Adrenal gland (tissue), 12 donors: ENCODE data around the gene TSPAN9. TPM values are rescaled to one million over a fixed set of nuclear protein-coding genes. Genes with fewer than 3 reads are reported as not detected.

Source experiments
- DNase-seq, 7 donors: peaks; one replicate each; pipeline ENCODE4 v3.0.0-alpha.2; 2019 to 2020
- H3K27ac ChIP-seq, 5 donors: fragments of 200-600 bp; sonication (generic) in 4 of 5; 1 replicate in 3 of 5; 2 replicates in 2 of 5; pipeline versions ENCODE4 v1.5.1 to v1.8.0; 2016 to 2020; ENCODE audit warnings: mild to moderate bottlenecking in 1 of 5
- H3K27me3 ChIP-seq: fragments of 200-600 bp; 2 replicates; pipeline ENCODE4 v1.8.0; 2021
- H3K36me3 ChIP-seq, 2 donors: fragments of 200-600 bp; replicated peaks in 1 of 2; 1 replicate in 1 of 2; 2 replicates in 1 of 2; pipeline versions ENCODE4 v1.5.1 to v1.8.0; 2018 to 2022
- H3K4me1 ChIP-seq, 2 donors: fragments of 200-600 bp; replicated peaks in 1 of 2; 1 replicate in 1 of 2; 2 replicates in 1 of 2; pipeline versions ENCODE4 v1.5.1 to v1.8.0; 2018 to 2021
- H3K4me3 ChIP-seq, 4 donors: fragments of 200-600 bp; sonication (generic) in 3 of 4; one replicate each; pipeline ENCODE4 v1.5.1; 2016 to 2018
- H3K9me3 ChIP-seq, 3 donors: fragments of 200-600 bp; sonication (generic) in 1 of 3; replicated peaks in 1 of 3; 1 replicate in 2 of 3; 2 replicates in 1 of 3; pipeline versions ENCODE4 v1.5.1 to v1.8.0; 2016 to 2021
- POLR2A ChIP-seq, 2 donors: fragments of 450-650 bp; IDR thresholded peaks; one replicate each; pipeline ENCODE4 v1.6.1; 2017; ENCODE audit warnings: antibody characterized with exemption in 2 of 2, mild to moderate bottlenecking in 2 of 2, moderate library complexity in 1 of 2
- WGBS, 4 donors: extraction: QIAGEN DNeasy Blood & Tissue Kit in 2 of 4; methylation state at CpG; one replicate each; pipeline versions ENCODE4 v1.1.5 to v1.1.7; 2013 to 2017; 5-methylcytosine and 5-hydroxymethylcytosine counted together
- intact Hi-C, 2 donors: fragments of 100-400 bp; cut with DNase I; formaldehyde crosslinking; loops; one replicate each; pipeline versions ENCODE4 v1.14.1 to v1.15.0; 2022 to 2023
- polyA plus RNA-seq, 3 donors: library from polyadenylated mRNA; stranded (reverse); fragments of 200-250 nt in 2 of 3; fragments of 350-450 nt in 1 of 3; fragmentation: Illumina TruSeq in 1 of 3; extraction: RNeasy Lipid Tissue Mini Kit (QIAGEN cat#74804) in 1 of 3; gene quantifications; one replicate each; pipeline ENCODE4 v1.2.3, GENCODE V29; 2013 to 2014
- total RNA-seq, 9 donors: library from RNA; depleted of rRNA in 4 of 9; stranded (reverse); fragments of >200 nt in 4 of 9; fragments of 120-200 nt in 1 of 9; fragmentation: NEBNext Ultra II Directional in 1 of 9; extraction: Animal tissue kit (Norgen Biotek cat#: 25700) in 1 of 9; gene quantifications; one replicate each; pipeline versions ENCODE4 v1.1.0 to v1.2.4, GENCODE V29; 2013 to 2023
- TF ChIP-seq, protein P1 (sequence below), 6 experiments: fragments of 450-650 bp in 4 of 6; fragments of 200-600 bp in 2 of 6; sonication (generic) in 1 of 6; IDR thresholded peaks; 1 replicate in 5 of 6; 2 replicates in 1 of 6; pipeline versions ENCODE4 v1.5.1 to v1.8.0; 2016 to 2021; ENCODE audit warnings: antibody characterized with exemption in 6 of 6, mild to moderate bottlenecking in 2 of 6, moderate library complexity in 1 of 6
- donor health status: healthy with polysubstance abuse.
- donor health status: Bipolar disorder and iron deficiency.
- donor health status: DM: yes; HTN: yes; CAD: no.
- donor health status: DM: no; HTN: no; CAD: no.
- donor health status: DM: no; HTN: no; CAD: no.
- donor health status: DM: yes; HTN: yes; CAD: no.

TSPAN9 gene
- total and polyA plus RNA-seq, 12 donors, result 12.4 to 31.4 (median 22.4) TPM

DNA sequence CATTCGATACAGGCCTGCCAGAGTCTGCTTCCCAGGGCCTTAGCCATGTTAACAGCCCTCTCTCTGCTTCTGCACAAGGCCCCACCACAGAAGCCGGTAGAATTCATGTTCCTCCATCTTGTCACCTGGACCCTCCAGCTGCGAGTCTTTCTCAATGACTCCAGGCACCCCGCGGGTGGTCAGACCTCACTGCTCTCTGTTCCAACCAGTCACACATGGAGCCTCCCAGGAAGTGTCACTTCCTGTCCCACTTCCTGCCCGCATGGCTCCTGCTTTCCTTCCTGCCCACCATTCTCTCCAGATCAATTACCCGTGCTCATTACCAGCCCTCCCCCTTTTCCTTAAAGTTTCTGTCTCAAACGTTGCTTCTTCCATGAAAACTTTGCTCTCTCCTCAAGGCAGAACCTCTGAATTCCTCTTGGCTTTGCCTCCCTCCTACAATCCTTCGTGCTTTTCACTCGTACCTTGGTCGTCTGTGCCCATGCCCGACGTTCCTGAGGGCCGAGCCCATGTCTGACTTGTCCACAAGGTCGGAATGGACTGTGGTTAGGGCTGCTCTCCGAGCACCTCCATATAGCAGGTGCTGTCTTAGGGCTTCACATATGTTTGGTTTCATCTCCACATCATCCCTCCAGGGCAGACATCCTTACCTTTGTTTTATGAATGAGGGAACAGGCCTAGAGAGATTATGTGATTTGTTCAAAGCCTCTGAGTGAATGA is 172.1 kb downstream of the TSPAN9 start:
- 80 to 83% (median 82%) methylated on average over 16 of the region's 16 CpGs for WGBS, 4 donors
- H3K4me1 ChIP-seq, result peaks cover 0 to 4% of the 10 kb centered on the region in 2 donors
- no peaks in the 10 kb centered on the region for H3K36me3 ChIP-seq
- H3K4me3 ChIP-seq, result no peak overlapping the region
- DNase-seq, result no peak
- no peaks in the 10 kb centered on the region for H3K27me3 ChIP-seq
- no peak overlapping the region for H3K27ac ChIP-seq
- TF ChIP-seq POLR2A (IDR thresholded peaks at IDR 0.05), result no peak
- no peaks in the 10 kb centered on the region for H3K9me3 ChIP-seq
- intact Hi-C loops, result no loop called here

DNA sequence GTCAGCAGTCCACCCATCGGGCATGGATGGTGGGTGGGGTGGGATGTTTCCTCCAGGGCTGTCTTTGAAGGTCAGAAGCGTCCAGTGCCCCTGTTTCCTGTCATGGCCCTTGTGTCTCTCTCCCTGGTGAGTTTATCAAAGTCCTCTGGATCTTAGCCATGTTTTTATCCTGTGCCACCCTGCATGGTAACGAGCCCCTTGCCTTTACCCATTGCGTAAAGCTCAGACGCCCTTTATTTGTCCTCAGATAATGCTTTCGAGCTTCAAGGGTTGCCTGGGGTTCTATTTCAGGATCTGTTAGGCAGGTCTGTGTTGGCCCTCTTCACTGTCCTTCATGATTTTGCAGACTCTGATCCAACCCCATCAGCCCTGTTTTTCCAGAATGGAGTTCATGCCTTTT is 172.9 kb downstream of the TSPAN9 start:
- TF ChIP-seq POLR2A (IDR thresholded peaks at IDR 0.05), result no peak
- TF ChIP-seq, protein P1, sequence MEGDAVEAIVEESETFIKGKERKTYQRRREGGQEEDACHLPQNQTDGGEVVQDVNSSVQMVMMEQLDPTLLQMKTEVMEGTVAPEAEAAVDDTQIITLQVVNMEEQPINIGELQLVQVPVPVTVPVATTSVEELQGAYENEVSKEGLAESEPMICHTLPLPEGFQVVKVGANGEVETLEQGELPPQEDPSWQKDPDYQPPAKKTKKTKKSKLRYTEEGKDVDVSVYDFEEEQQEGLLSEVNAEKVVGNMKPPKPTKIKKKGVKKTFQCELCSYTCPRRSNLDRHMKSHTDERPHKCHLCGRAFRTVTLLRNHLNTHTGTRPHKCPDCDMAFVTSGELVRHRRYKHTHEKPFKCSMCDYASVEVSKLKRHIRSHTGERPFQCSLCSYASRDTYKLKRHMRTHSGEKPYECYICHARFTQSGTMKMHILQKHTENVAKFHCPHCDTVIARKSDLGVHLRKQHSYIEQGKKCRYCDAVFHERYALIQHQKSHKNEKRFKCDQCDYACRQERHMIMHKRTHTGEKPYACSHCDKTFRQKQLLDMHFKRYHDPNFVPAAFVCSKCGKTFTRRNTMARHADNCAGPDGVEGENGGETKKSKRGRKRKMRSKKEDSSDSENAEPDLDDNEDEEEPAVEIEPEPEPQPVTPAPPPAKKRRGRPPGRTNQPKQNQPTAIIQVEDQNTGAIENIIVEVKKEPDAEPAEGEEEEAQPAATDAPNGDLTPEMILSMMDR (IDR thresholded peaks at IDR 0.05), result no peak
- no peaks in the 10 kb centered on the region for H3K36me3 ChIP-seq
- H3K27me3 ChIP-seq, result no peaks in the 10 kb centered on the region
- peaks cover 0 to 4% of the 10 kb centered on the region in 2 donors for H3K4me1 ChIP-seq
- WGBS, 4 donors, result 77 to 88% (median 84%) methylated on average over 6 of the region's 6 CpGs
- DNase-seq, result no peak
- intact Hi-C loops, result no loop called here
- H3K4me3 ChIP-seq, result no peak overlapping the region
- H3K27ac ChIP-seq, result no peak overlapping the region
- no peaks in the 10 kb centered on the region for H3K9me3 ChIP-seq

DNA sequence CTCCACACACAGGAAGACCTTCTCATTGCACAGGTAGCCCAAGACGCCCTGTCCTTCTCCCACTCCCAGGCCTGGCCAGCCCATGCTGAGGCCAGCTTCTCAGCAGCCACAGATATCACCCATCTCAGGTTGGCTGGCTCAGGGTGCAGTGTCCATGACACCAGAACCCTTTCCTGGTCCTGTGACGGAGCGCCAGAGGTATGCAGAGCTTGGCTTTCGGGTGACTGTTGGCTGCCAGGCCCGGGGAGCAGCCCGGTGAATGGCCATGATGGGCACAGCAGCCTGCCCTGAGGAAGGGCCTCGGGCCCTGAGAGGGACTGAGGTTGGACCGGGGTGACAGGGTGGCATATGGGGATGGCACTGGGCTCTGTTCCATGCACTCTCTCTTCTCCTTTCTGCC is 173.4 kb downstream of the TSPAN9 start:
- Histone ChIP-seq H3K27ac (no peak overlapping the region), H3K4me3 (no peak overlapping the region), H3K27me3 (no peaks in the 10 kb centered on the region), H3K9me3 (no peaks in the 10 kb centered on the region), H3K4me1 (peaks cover 0 to 4% of the 10 kb centered on the region in 2 donors), H3K36me3 (no peaks in the 10 kb centered on the region)
- 88 to 100% (median 93%) methylated on average over 4 to 8 of the region's 8 CpGs for WGBS, 4 donors
- intact Hi-C loops, result no loop called here
- TF ChIP-seq, protein P1 (IDR thresholded peaks at IDR 0.05), result no peak
- no peak for TF ChIP-seq POLR2A (IDR thresholded peaks at IDR 0.05)
- DNase-seq, result no peak

DNA sequence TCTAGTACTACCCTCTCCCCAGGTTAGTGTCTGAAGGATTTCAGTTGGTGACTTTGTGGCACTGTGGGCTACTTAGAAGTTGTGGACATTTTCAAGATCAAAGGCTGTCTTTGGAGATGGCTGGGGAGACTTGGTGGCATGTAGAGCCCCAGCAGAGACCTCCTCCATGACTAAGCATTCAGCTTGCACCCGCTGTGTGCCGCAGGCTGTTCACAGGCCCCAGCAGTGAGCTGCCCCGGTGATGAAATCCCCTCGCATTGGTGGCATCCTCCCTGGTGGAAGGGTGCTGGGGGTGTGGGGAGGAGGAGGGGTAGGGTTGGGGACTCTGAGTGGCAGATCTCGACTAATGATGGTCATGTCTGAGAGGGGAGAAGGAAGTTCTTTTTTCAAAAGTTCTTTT is 173.9 kb downstream of the TSPAN9 start:
- Histone ChIP-seq H3K27me3 (no peaks in the 10 kb centered on the region), H3K27ac (no peak overlapping the region), H3K4me1 (peaks cover 0 to 4% of the 10 kb centered on the region in 2 donors), H3K36me3 (no peaks in the 10 kb centered on the region), H3K9me3 (no peaks in the 10 kb centered on the region), H3K4me3 (no peak overlapping the region)
- DNase-seq, result no peak
- intact Hi-C loops, result no loop called here
- 73 to 83% (median 78%) methylated on average over 1 to 5 of the region's 5 CpGs for WGBS, 4 donors
- TF ChIP-seq, protein P1 (IDR thresholded peaks at IDR 0.05), result no peak
- no peak for TF ChIP-seq POLR2A (IDR thresholded peaks at IDR 0.05)

DNA sequence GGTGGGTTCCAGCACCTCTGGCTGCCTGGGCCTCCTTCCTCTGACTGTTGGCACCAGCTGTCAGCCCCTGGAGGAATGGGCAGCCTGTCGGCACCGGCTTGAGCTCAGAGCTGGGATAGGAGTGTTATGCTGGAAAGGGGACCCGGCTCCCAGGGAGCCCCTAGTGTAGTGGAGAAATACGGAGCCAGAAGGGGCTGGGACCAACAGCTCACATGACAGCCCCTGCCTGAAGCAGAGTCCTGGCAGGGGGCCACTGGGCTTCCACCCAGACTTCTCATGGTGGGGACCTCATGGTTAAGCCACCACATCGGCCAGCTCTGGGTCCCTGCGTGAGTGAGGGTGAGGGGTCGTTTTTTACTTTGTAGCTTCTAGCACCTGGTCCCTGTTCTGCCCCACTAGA is 174.5 kb downstream of the TSPAN9 start:
- intact Hi-C loops, result no loop called here
- no peaks in the 10 kb centered on the region for H3K36me3 ChIP-seq
- TF ChIP-seq POLR2A (IDR thresholded peaks at IDR 0.05), result no peak
- TF ChIP-seq, protein P1 (IDR thresholded peaks at IDR 0.05), result no peak
- H3K27me3 ChIP-seq, result no peaks in the 10 kb centered on the region
- peak overlapping the region in 1 of 5 donors; percentile 61 for H3K27ac ChIP-seq
- no peak for DNase-seq
- 72 to 88% (median 84%) methylated on average over 2 to 7 of the region's 7 CpGs for WGBS, 4 donors
- peaks cover 0 to 4% of the 10 kb centered on the region in 2 donors for H3K4me1 ChIP-seq
- no peaks in the 10 kb centered on the region for H3K9me3 ChIP-seq
- H3K4me3 ChIP-seq, result no peak overlapping the region
